HG03558 (cell line): Measurements from ENCODE around the gene EPYC.
"Not testable (repeated sequence)": the region's sequence is repeated elsewhere in the genome, so short reads cannot be mapped to it uniquely, and the experiment has no call there.

Source experiments
- ATAC-seq: cut with Tn5 transposase; IDR thresholded peaks from one replicate; pipeline ENCODE4 v1.9.1; 2021; ENCODE audit warnings: moderate number of reproducible peaks; ENCODE audit not compliant: unreplicated experiment; ENCODE audit errors: extremely low read depth

The EPYC gene

GRCh38 chr12:90995010-90995409 is 9.8 kb downstream of the EPYC start:
- ATAC-seq = no peak

GRCh38 chr12:90991952-90992465 is 12.8 kb downstream of the EPYC start:
- ATAC-seq = no peak

- no peak for ATAC-seq
Measured at GRCh38 chr12:90990611-90991010, 14.2 kb downstream of the EPYC start.

GRCh38 chr12:90989686-90990111 is 15.1 kb downstream of the EPYC start:
- ATAC-seq = no peak

- ATAC-seq = no peak
Measured at GRCh38 chr12:90987520-90987919, 17.3 kb downstream of the EPYC start.

GRCh38 chr12:90987101-90987500 is 17.7 kb downstream of the EPYC start:
- ATAC-seq = no peak

- ATAC-seq = not testable (repeated sequence)
Measured at GRCh38 chr12:90985331-90985730, 19.4 kb downstream of the EPYC start.

GRCh38 chr12:90984114-90984513 is 20.7 kb downstream of the EPYC start:
- no peak for ATAC-seq

- ATAC-seq = no peak
Measured at GRCh38 chr12:90982170-90982569, 22.6 kb downstream of the EPYC start.

GRCh38 chr12:90979951-90980350 is 24.8 kb downstream of the EPYC start:
- ATAC-seq = no peak

GRCh38 chr12:90979019-90979418 is 25.8 kb downstream of the EPYC start:
- no peak for ATAC-seq

GRCh38 chr12:90978117-90978770 is 26.5 kb downstream of the EPYC start:
- peak; percentile 90 for ATAC-seq

- ATAC-seq = no peak
Measured at GRCh38 chr12:90977224-90977623, 27.5 kb downstream of the EPYC start.

GRCh38 chr12:90974286-90974685 is 30.5 kb downstream of the EPYC start:
- no peak for ATAC-seq

GRCh38 chr12:90972226-90972625 is 32.5 kb downstream of the EPYC start:
- ATAC-seq = no peak

GRCh38 chr12:90970911-90971310 is 33.9 kb downstream of the EPYC start:
- no peak for ATAC-seq

GRCh38 chr12:90970471-90970870 is 34.3 kb downstream of the EPYC start:
- ATAC-seq = no peak

- no peak for ATAC-seq
Measured at GRCh38 chr12:90969851-90970250, 34.9 kb downstream of the EPYC start.

- ATAC-seq = no peak
Measured at GRCh38 chr12:90969346-90969745, 35.4 kb downstream of the EPYC start.

- no peak for ATAC-seq
Measured at GRCh38 chr12:90965204-90965603, 39.6 kb downstream of the EPYC start.

- ATAC-seq = no peak
Measured at GRCh38 chr12:90964616-90965015, 40.2 kb downstream of the EPYC start.

GRCh38 chr12:90963946-90964345 is 40.8 kb downstream of the EPYC start:
- ATAC-seq = no peak
